H9 (cell line): ENCODE measurements around the gene DIAPH3. TPM values are rescaled to one million over a fixed set of nuclear protein-coding genes. Genes with fewer than 3 reads are reported as not detected.

Experiments
- DNase-seq: peaks from one replicate; pipeline ENCODE4 v3.0.0-alpha.2; 2017
- H2AFZ ChIP-seq: one replicate; pipeline ENCODE4 v1.6.1; 2013; ENCODE audit warnings: mild to moderate bottlenecking, low read length, control low read depth, moderate library complexity
- H2AK5ac ChIP-seq: 2 replicates; pipeline ENCODE4 v1.6.1; 2013; ENCODE audit warnings: low read length, control low read depth, mixed read lengths; ENCODE audit not compliant: insufficient read length
- H2BK120ac ChIP-seq: one replicate; pipeline ENCODE4 v1.6.1; 2013; ENCODE audit warnings: low read depth, mild to moderate bottlenecking, low read length, control low read depth, inconsistent platforms; ENCODE audit not compliant: poor library complexity, severe bottlenecking
- H2BK12ac ChIP-seq: 2 replicates; pipeline ENCODE4 v1.6.1; 2013; ENCODE audit warnings: low read length, control low read depth, mixed read lengths, low read depth; ENCODE audit not compliant: insufficient read length
- H2BK15ac ChIP-seq: 2 replicates; pipeline ENCODE4 v1.6.1; 2013; ENCODE audit warnings: low read depth, low read length, control low read depth
- H2BK20ac ChIP-seq: one replicate; pipeline ENCODE4 v1.6.1; 2013; ENCODE audit warnings: low read depth, mild to moderate bottlenecking, low read length, control low read depth, inconsistent platforms; ENCODE audit not compliant: poor library complexity, severe bottlenecking
- H2BK5ac ChIP-seq: 2 replicates; pipeline ENCODE4 v1.6.1; 2013; ENCODE audit warnings: low read length, control low read depth, mixed read lengths; ENCODE audit not compliant: insufficient read length
- H3K14ac ChIP-seq: 2 replicates; pipeline ENCODE4 v1.6.1; 2013; ENCODE audit warnings: low read length, control low read depth; ENCODE audit not compliant: insufficient read depth
- H3K18ac ChIP-seq: 2 replicates; pipeline ENCODE4 v1.6.1; 2013; ENCODE audit warnings: low read depth, mild to moderate bottlenecking, mixed read lengths, low read length, control low read depth; ENCODE audit not compliant: insufficient read length
- H3K23ac ChIP-seq: 2 replicates; pipeline ENCODE4 v1.6.1; 2013; ENCODE audit warnings: low read length, control low read depth, mixed read lengths, low read depth; ENCODE audit not compliant: insufficient read length
- H3K23me2 ChIP-seq: 2 replicates; pipeline ENCODE4 v1.6.1; 2013; ENCODE audit warnings: low read depth, mild to moderate bottlenecking, mixed read lengths, low read length, control low read depth; ENCODE audit not compliant: insufficient read length, poor library complexity, severe bottlenecking
- H3K27ac ChIP-seq: 2 replicates; pipeline ENCODE4 v1.5.1; 2013; ENCODE audit warnings: low read length, control low read depth, mixed read lengths, low read depth; ENCODE audit not compliant: insufficient read length
- H3K27me3 ChIP-seq: 2 replicates; pipeline ENCODE4 v1.6.1; 2013; ENCODE audit warnings: low read length, control low read depth, inconsistent platforms; ENCODE audit not compliant: insufficient read depth
- H3K4ac ChIP-seq: 2 replicates; pipeline ENCODE4 v1.6.1; 2013; ENCODE audit warnings: low read depth, mild to moderate bottlenecking, control low read depth, inconsistent platforms, low read length, moderate library complexity
- H3K4me1 ChIP-seq: 2 replicates; pipeline ENCODE4 v1.6.1; 2013; ENCODE audit warnings: low read length, control low read depth, inconsistent platforms; ENCODE audit not compliant: insufficient read depth
- H3K4me2 ChIP-seq: 2 replicates; pipeline ENCODE4 v1.6.1; 2013; ENCODE audit warnings: low read length, control low read depth, mixed read lengths; ENCODE audit not compliant: insufficient read length, insufficient read depth
- H3K56ac ChIP-seq: 2 replicates; pipeline ENCODE4 v1.6.1; 2013; ENCODE audit warnings: low read depth, mild to moderate bottlenecking, mixed read lengths, low read length, control low read depth; ENCODE audit not compliant: insufficient read length
- H3K79me1 ChIP-seq: 2 replicates; pipeline ENCODE4 v1.6.1; 2013; ENCODE audit warnings: low read depth, mild to moderate bottlenecking, moderate library complexity, low read length, control low read depth, inconsistent platforms; ENCODE audit not compliant: insufficient read depth, poor library complexity, severe bottlenecking
- H3K79me2 ChIP-seq: 2 replicates; pipeline ENCODE4 v1.6.1; 2013; ENCODE audit warnings: low read length, control low read depth, inconsistent platforms; ENCODE audit not compliant: insufficient read depth
- H3K9ac ChIP-seq: 2 replicates; pipeline ENCODE4 v1.6.1; 2013; ENCODE audit warnings: low read length, control low read depth, mixed read lengths; ENCODE audit not compliant: insufficient read length; ENCODE audit errors: extremely low read depth
- H3K9me3 ChIP-seq: one replicate; pipeline ENCODE4 v1.6.1; 2013; ENCODE audit warnings: low read depth, low read length, inconsistent platforms; ENCODE audit not compliant: control insufficient read depth
- H3T11ph ChIP-seq: one replicate; pipeline ENCODE4 v1.6.1; 2013; ENCODE audit warnings: mild to moderate bottlenecking, low read length, control low read depth, inconsistent platforms
- H4K20me1 ChIP-seq: one replicate; pipeline ENCODE4 v1.6.1; 2013; ENCODE audit not compliant: control insufficient read depth, insufficient read length, insufficient read depth
- H4K5ac ChIP-seq: 2 replicates; pipeline ENCODE4 v1.6.1; 2013; ENCODE audit warnings: low read depth, mild to moderate bottlenecking, mixed read lengths, low read length, control low read depth; ENCODE audit not compliant: insufficient read length
- H4K8ac ChIP-seq: replicated peaks from 2 replicates; pipeline ENCODE4 v1.6.1; 2013; ENCODE audit warnings: low read length, control low read depth, mixed read lengths, low read depth; ENCODE audit not compliant: insufficient read length
- H4K91ac ChIP-seq: 2 replicates; pipeline ENCODE4 v1.6.1; 2013; ENCODE audit warnings: low read depth, mild to moderate bottlenecking, moderate library complexity, mixed read lengths, low read length, control low read depth; ENCODE audit not compliant: insufficient read length
- H3K27ac Mint-ChIP-seq, 3 experiments: 2 replicates in 2 of 3; 3 replicates in 1 of 3; pipeline ENCODE4 v1.8.0; 2020 to 2021; ENCODE audit warnings: mixed read lengths in 3 of 3, mild to moderate bottlenecking in 1 of 3, moderate library complexity in 1 of 3
- H3K27me3 Mint-ChIP-seq: 2 replicates; pipeline ENCODE4 v1.8.0; 2021; ENCODE audit warnings: low read depth, mild to moderate bottlenecking, moderate library complexity, mixed read lengths
- H3K36me3 Mint-ChIP-seq, 3 experiments: 2 replicates in 2 of 3; 3 replicates in 1 of 3; pipeline ENCODE4 v1.8.0; 2020 to 2021; ENCODE audit warnings: low read depth in 3 of 3, mixed read lengths in 3 of 3; ENCODE audit not compliant: insufficient read depth in 1 of 3
- H3K4me1 Mint-ChIP-seq, 2 experiments: 2 replicates each; pipeline ENCODE4 v1.8.0; 2020; ENCODE audit warnings: mixed read lengths in 2 of 2
- H3K4me3 Mint-ChIP-seq, 2 experiments: 2 replicates in 1 of 2; 3 replicates in 1 of 2; pipeline ENCODE4 v1.8.0; 2020 to 2021; ENCODE audit warnings: mild to moderate bottlenecking in 2 of 2, mixed read lengths in 2 of 2, moderate library complexity in 1 of 2
- H3K9me3 Mint-ChIP-seq, 2 experiments: 2 replicates in 1 of 2; 3 replicates in 1 of 2; pipeline ENCODE4 v1.8.0; 2020; ENCODE audit warnings: mild to moderate bottlenecking in 2 of 2, mixed read lengths in 2 of 2, moderate library complexity in 1 of 2
- WGBS: extraction: QIAGEN DNeasy Blood & Tissue Kit; methylation state at CpG from one replicate; pipeline ENCODE4 v1.1.7; 2013; ENCODE audit warnings: missing lambda C conversion rate, low lambda C conversion rate, mixed read lengths; ENCODE audit not compliant: insufficient read length; ENCODE audit errors: extremely low coverage; 5-methylcytosine and 5-hydroxymethylcytosine counted together
- total RNA-seq: library from RNA; stranded (reverse); gene quantifications from 2 replicates; pipeline ENCODE4 v1.2.1, GENCODE V29; 2021
- TF ChIP-seq, protein P1 (sequence below): fragments of 200-600 bp; sonication (generic); conservative IDR thresholded peaks from 3 replicates; pipeline ENCODE4 v1.8.0; 2021; ENCODE audit warnings: antibody characterized with exemption, mild to moderate bottlenecking

The DIAPH3 gene
- total RNA-seq, 1 experiment from 2014 or later: 23.1 TPM

DNA sequence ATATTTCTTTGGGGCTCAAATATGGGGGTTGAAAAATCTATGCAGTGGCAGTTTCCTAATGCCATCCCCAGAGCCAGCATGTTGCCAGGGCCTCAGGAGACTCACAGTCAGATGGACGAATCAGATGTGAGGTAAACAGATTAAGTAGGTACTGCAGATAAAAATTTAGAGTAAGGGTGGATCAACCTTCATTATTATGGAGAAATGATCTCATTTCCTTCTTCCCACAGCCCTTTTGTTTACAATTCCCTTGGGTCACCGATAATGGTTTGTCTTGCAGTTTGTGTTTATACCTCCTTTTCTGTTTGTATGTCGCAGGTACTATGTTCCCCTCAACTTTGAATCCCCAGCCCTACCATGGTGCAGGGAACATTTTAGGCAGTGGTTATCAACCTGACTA is 20.0 kb downstream of the DIAPH3 start:
- H3T11ph ChIP-seq: no peak overlapping the region
- H2BK20ac ChIP-seq: no peak overlapping the region
- no peak overlapping the region for H3K4ac ChIP-seq
- Mint-ChIP-seq H3K9me3 (no peaks in the 10 kb centered on the region), H3K4me1 (peaks cover 24 to 27% of the 10 kb centered on the region in 2 experiments), H3K36me3 (no peaks in the 10 kb centered on the region), H3K27ac (peak overlapping the region; percentile 66 to 73 (median 70); a peak in 5 of 7 replicates), H3K4me3 (no peak overlapping the region), H3K27me3 (no peaks in the 10 kb centered on the region)
- H2BK5ac ChIP-seq: no peak overlapping the region
- no CpG with 5 or more reads among the region's 3 CpGs for WGBS
- H3K27me3 ChIP-seq: no peaks in the 10 kb centered on the region
- no peak overlapping the region for H3K9ac ChIP-seq
- H4K8ac ChIP-seq: no peak overlapping the region
- H2BK15ac ChIP-seq: no peak overlapping the region
- H3K23me2 ChIP-seq: no peaks in the 10 kb centered on the region
- no peaks in the 10 kb centered on the region for H3K9me3 ChIP-seq
- H2BK120ac ChIP-seq: no peak overlapping the region
- no peak overlapping the region for H3K14ac ChIP-seq
- no peak overlapping the region for H2BK12ac ChIP-seq
- H3K18ac ChIP-seq: no peak overlapping the region
- no peak overlapping the region for H4K91ac ChIP-seq
- H4K5ac ChIP-seq: no peak overlapping the region
- H3K4me2 ChIP-seq: no peak overlapping the region
- no peak overlapping the region for H3K56ac ChIP-seq
- H3K4me1 ChIP-seq: peaks cover 14% of the 10 kb centered on the region
- TF ChIP-seq, protein P1, sequence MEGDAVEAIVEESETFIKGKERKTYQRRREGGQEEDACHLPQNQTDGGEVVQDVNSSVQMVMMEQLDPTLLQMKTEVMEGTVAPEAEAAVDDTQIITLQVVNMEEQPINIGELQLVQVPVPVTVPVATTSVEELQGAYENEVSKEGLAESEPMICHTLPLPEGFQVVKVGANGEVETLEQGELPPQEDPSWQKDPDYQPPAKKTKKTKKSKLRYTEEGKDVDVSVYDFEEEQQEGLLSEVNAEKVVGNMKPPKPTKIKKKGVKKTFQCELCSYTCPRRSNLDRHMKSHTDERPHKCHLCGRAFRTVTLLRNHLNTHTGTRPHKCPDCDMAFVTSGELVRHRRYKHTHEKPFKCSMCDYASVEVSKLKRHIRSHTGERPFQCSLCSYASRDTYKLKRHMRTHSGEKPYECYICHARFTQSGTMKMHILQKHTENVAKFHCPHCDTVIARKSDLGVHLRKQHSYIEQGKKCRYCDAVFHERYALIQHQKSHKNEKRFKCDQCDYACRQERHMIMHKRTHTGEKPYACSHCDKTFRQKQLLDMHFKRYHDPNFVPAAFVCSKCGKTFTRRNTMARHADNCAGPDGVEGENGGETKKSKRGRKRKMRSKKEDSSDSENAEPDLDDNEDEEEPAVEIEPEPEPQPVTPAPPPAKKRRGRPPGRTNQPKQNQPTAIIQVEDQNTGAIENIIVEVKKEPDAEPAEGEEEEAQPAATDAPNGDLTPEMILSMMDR: no peak
- H3K23ac ChIP-seq: no peak overlapping the region
- no peak overlapping the region for H2AFZ ChIP-seq
- no peak for DNase-seq
- no peak overlapping the region for H2AK5ac ChIP-seq
- no peaks in the 10 kb centered on the region for H4K20me1 ChIP-seq
- peaks cover 14% of the 10 kb centered on the region; the same call in 1 of the 2 replicates for H3K79me2 ChIP-seq
- H3K27ac ChIP-seq: no peak overlapping the region
- peaks cover 6% of the 10 kb centered on the region for H3K79me1 ChIP-seq
